Measurements from ENCODE around the gene PCNP.
"Not testable (repeated sequence)": the region's sequence is repeated elsewhere in the genome, so short reads cannot be mapped to it uniquely, and the experiment has no call there.

PCNP gene

DNA sequence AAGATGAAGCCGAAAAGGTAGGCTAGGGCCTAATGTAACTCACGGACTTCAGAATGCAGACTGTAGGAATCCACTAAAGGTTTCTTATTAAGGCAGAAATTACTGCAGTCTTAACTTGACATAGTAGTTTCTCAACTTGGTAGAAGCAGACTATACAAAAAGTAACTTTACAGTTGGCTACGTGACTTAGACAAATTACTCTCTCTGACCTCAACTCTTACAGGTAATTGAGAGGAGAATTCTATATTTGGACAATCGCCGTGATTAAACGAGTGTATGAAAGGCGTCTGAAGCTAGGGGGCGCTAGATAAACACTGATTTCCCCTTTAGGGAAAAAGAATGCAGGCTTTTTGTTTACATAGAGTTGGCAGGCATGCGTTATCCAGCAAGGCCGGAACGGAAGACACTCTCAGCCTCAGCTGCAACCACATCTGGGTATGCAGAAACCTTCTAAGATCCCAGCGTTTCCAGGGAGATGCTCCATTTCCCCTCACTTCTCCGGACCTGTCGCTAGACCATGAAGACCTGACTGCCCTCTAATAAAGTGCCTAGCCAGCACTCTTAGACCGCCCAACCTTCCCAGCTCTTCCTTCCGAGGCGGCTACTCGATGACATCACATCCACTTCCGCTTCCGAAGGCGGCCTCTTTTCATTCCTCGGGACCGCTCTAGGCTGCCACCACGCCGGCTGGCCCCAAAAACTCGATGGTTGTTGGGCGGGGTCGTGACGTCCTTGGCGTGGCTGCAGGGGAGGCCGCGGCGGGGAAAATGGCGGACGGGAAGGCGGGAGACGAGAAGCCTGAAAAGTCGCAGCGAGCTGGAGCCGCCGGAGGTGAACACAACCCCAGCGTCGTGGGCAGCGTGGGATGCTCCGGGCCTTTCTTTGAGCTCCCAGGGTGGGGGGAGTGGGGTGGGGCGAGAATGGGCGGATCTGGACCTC lies at the start of gene PCNP:
Gene PCNP, plus strand, starts transcription at position 732 of the 939 bp plus-strand sequence. Its CDS starts 36 bp downstream, at position 768.
- DNase-seq, result peak; percentile 97 to 99 (median 99)

DNA sequence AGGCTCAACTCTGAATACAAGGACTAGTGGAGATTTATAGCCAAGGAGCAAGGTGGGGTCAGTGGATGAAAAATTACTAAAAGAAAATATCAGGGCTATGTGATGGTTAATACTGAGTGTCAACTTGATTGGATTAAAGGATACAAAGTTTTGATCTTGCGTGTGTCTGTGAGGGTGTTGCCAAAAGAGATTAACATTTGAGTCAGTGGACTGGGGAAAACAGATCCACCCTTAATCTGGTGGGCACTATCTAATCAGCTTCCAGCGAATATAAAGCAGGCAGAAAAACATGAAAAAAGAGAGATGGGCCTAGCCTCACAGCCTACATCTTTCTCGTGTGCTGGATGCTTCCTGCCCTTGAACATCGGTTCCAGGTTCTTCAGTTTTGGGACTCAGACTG lies 46.5 kb upstream of the PCNP start:
- no peak for DNase-seq

GRCh38 chr3:101527906-101528305 lies 46.1 kb upstream of the PCNP start:
- no peak for DNase-seq

- DNase-seq, result no peak
These were observed 43.9 kb upstream of the PCNP start for GRCh38 chr3:101529816-101530685.

DNA sequence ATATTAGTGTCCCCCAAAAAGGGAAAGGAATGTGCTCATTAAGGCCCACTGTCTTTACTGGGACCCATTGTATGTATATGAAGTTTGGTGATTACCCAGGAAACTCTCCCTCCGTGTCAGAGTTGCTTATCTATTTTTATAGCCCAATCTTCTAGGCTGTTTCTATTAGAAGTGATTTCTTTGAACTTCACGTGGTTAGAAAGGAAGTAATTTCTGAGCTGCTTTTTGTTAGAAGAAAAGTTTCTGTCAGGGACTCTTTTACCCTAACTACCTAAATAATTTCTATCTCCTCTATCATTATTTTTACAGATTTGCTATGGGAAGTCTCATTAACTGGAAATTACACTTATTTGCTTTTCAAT lies 43.3 kb upstream of the PCNP start:
- no peak for DNase-seq

DNA sequence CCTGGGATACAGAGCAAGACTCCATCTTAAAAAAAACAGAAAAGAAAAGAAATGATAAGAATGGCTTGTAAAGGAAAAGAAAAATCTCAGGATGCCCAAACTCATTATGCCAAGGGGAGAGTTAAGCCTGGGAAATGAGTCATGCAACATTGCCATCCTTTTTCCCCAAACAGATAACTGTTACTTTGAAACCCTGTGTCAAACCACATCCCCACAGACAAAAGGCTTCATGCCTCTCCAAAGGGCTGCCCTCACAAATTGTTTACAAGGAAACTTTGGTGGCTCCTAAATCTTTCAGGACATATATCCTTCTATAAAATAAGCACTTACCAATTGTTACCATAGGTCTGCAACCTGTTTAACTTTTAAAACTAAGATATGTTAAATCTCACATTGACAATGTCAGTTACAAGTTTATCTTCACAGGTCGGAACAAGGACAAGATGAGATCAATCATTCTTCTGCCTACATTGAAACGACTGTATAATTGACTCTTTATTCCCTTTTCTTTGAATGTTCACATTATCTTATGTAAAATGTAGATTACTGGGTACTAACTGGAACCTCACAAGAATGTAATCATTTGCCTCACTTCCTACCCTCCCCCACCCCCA lies 42.4 kb upstream of the PCNP start:
- DNase-seq, result no peak

DNA sequence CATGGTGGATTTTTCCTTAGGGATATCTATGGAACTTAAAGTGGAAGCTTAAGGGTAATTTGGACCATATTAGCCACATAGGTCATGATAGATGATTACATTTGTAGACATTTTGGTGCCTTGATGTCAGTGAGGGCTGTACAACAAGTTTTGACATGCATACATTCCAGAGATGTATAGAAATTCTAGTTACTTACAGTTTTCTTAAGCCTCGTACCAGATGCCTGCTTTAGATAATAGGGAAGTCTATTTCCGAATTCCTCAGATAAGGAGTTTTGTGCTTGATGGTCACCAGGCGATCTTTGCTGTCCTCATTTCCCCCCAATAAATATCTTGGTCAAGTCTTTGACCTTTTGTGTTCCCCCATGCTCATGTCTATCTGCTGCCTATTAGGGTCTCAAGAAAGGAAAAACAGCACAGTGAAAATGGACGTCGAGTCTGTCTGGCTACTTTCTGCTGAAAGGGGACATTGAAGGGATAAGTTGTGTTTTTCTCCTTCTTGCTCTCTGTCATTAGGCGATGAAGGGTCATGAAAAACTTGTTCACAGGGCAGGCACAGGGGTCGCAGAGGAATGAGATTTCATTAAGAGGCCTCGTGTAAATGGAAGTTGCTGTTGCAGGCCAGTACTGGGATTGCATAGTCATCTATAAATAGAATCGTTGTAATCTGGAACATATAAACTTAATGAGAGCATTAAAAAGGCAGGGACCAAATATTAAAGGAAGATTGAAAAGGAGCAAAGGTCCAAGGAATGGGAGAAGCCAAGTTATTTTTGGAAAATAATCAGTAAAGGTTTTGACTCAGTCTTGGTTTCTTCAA lies 41.0 kb upstream of the PCNP start:
- DNase-seq, result no peak

DNA sequence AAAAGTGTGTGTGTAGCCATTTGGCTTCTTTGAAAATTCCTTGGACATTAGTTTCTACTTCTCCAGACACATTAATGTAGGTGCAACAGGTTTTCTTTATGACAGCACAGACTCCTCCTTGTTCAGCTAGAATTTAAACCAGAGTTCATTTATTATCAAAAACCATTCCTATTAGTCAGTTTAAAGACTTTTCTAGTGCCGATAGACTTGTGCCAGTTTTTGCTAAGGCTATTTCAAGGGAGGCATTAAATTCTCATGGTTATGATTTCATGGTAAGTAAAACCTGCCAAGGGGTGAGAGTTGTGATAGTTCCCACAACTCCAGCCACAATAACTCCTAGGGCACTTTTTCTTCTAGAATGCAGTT lies 40.4 kb upstream of the PCNP start:
- DNase-seq, result no peak

- no peak for DNase-seq
These were observed 38.8 kb upstream of the PCNP start for GRCh38 chr3:101535221-101535620.

DNA sequence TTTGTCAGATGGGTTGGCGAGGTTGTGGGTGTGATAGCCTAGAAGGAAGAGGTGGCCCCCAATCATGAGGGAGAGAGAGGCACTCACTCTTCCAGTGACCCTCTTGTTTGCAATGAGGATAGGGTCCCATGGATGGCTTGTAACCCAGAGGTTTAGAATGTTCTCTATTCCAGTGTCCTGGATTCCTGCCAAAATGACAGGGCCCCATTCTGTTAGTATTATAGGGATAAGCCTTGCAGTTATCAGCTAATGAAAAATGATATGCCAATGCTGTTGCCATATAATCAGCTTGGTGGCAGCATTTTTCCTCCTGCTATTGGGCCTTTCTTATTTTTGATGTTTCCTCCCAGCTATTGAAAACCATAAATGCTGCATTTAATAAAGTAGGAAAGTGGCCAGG lies 37.7 kb upstream of the PCNP start:
- DNase-seq, result no peak

DNA sequence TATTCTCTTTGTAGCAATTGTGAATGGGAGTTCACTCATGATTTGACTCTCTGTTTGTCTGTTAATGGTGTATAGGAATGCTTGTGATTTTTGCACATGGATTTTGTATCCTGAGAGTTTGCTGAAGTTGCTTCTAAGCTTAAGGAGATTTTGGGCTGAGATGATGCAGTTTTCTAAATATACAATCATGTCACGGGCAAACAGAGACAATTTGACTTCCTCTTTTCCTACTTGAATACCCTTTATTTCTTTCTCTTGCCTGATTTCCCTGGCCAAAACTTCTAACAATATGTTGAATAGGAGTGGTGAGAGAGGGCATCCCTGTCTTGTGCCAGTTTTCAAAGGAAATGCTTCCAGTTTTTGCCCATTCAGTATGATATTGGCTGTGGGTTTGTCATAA lies 37.0 kb upstream of the PCNP start:
- not testable (repeated sequence) for DNase-seq

DNA sequence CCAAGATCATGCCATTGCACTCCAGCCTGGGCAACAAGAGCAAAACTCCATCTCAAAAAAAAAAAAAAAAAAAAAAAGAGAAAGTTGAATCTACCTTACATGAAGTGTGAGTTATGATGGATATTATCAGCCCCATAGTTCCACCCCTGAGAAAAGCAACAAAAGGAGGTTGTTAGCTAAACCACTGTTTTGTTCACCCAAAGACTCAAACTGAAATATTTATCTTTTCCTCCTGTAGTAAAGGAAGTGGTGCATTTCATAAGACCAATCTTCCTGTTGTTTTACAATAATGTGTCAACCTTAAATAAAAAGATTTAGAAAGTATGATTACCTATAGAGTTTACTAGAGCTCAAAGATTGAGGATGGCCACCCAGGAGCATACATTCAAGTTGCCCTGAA lies 31.0 kb upstream of the PCNP start:
- no peak for DNase-seq

DNA sequence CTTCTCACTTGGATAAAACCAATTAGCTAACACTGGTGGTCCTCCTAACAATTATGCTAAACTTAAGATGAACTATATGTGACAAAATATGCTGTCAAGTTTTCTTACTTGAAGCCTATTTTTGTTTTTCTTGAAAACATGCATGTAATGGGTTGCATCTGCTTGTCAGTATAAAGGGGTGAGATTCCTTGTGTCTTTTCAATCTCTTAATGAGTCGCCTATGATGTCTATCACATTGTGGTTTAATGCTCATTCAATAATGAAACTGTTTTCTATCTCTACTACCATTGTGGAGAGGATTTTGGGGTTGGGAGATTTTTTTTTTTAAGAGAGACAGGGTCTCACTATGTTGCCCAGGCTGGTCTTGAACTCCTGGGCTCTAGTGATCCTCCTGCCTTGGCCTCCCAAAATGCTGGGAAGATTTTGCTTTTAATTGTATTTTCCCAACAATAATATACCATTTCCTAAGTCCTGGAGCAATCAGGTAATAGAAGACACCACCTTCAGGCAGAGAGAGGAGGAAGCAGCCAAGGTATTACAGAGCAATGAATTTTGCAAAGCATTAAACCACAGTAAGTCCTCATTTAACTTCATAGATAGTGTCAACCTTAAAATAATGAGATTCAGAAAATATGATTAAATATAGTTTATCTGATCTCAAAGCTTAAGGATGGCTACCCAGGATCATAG lies 29.7 kb upstream of the PCNP start:
- DNase-seq, result no peak

- no peak for DNase-seq
These were observed 25.4 kb upstream of the PCNP start for GRCh38 chr3:101548527-101549105.

DNA sequence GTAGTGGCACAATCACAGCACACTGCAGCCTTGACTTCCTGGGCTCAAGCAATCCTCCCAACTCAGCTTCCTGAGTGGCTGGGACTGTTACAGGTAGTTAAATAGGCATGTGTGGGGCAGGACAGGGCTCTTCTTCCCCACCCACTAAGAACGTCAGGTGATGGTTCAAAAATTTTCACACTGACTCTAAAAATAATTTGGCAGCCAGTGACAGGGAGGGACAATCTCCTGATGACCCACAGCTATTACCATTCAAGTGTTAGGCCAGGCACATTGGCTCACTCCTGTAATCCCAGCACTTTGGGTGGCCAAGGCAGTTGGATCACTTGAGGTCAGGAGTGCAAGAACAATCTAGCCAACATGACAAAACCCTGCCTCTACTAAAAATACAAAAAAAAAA lies 24.5 kb upstream of the PCNP start:
- DNase-seq, result no peak

GRCh38 chr3:101551359-101552081 lies 22.5 kb upstream of the PCNP start:
- not testable (repeated sequence) for DNase-seq

DNA sequence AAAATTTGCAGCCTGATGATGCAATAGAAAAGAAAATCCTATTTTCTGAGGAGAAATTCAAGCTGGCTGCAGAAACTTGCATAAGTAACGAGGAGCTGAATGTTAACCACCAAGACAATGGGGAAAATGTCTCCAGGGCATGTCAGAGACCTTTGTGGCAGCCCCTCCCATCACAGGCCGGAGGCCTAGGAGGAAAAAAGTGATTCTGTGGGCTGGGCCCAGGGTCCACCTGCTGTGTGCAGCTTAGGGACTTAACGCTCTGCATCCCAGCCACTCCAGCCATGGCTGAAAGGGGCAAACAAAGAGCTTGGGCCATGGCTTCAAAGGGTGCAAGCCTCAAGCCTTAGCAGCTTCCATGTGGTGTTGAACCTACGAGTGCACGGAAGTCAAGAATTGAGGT lies 20.6 kb upstream of the PCNP start:
- DNase-seq, result not testable (repeated sequence)

- no peak for DNase-seq
These were observed 17.9 kb upstream of the PCNP start for GRCh38 chr3:101556064-101556463.

DNA sequence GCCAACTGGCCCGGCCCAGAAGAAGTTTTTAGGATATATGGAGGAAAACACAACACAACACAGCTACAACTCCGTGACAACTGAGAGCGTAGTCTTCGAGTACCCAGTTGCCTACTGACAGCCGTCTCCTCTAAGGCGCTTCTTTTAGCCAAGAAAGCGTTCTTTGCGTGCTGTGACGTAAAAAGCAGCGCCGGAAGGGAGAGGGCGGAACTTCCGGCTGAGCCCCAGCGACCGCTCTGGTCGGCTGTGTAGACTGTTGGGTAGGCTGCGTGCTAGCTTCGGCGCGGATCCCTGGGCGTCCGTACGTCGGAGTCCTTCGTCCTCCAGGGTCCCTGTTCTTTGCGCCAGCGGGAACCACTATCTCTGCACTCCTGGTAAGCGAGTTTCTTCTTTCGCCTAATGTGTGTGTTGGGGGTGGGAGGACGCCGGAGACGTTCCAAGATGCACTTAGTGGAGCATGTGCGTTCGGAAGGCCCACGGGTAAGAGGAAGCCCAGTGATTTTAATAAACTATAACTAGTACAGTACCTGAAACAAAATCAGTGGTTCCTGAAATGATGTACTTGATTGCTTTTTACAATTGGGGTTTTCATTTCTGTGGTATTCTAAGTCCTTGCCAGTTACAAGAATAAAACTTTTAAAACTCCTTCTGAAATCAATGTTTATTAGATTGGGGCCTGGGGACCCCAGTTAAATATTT lies 12.2 kb upstream of the PCNP start, which contains the start of gene TRMT10C:
Gene TRMT10C, plus strand, starts transcription at position 239 of the 699 bp plus-strand sequence. CDS start 2,914 bp downstream, outside the sequence.
- peak; percentile 87 to 95 (median 93) for DNase-seq
